Thyroid gland (tissue), 4 donors: ENCODE data around the gene ABCC3. TPM values are rescaled to one million over a fixed set of nuclear protein-coding genes. Genes with fewer than 3 reads are reported as not detected.

Experiments
- DNase-seq, 2 donors: peaks; one replicate each; pipeline ENCODE4 v3.0.0-alpha.2; 2019
- H3K27ac ChIP-seq, 3 donors: fragments of 200-600 bp; sonication (generic); 1 replicate in 2 of 3; 2 replicates in 1 of 3; pipeline ENCODE4 v1.5.1; 2016 to 2019; ENCODE audit warnings: mild to moderate bottlenecking in 1 of 3, moderate library complexity in 1 of 3
- H3K27me3 ChIP-seq: fragments of 200-600 bp; sonication (generic); one replicate; pipeline ENCODE4 v1.5.1; 2019
- H3K36me3 ChIP-seq, 2 donors: fragments of 200-600 bp; sonication (generic); one replicate each; pipeline ENCODE4 v1.5.1; 2016 to 2019
- H3K4me1 ChIP-seq, 2 donors: fragments of 200-600 bp; sonication (generic); one replicate each; pipeline ENCODE4 v1.5.1; 2017 to 2019
- H3K4me3 ChIP-seq, 3 donors: fragments of 200-600 bp; sonication (generic); replicated peaks in 1 of 3; 1 replicate in 2 of 3; 2 replicates in 1 of 3; pipeline ENCODE4 v1.5.1; 2016; ENCODE audit warnings: mild to moderate bottlenecking in 1 of 3
- H3K9me3 ChIP-seq: fragments of 200-600 bp; sonication (generic); one replicate; pipeline ENCODE4 v1.5.1; 2017
- POLR2A ChIP-seq, 2 donors: fragments of 450-650 bp; IDR thresholded peaks; one replicate each; pipeline ENCODE4 v1.6.1; 2017; ENCODE audit warnings: antibody characterized with exemption in 2 of 2, mild to moderate bottlenecking in 2 of 2, moderate library complexity in 1 of 2
- WGBS, 2 donors: methylation state at CpG; one replicate each; pipeline ENCODE4 v1.1.5; 2017; 5-methylcytosine and 5-hydroxymethylcytosine counted together
- intact Hi-C: fragments of 100-400 bp; cut with DNase I; formaldehyde crosslinking; loops from one replicate; pipeline ENCODE4 v1.15.1; 2023
- total RNA-seq, 4 donors: library from RNA; depleted of rRNA; stranded (reverse); fragments of >200 nt; gene quantifications; one replicate each; pipeline ENCODE4 v1.2.3, GENCODE V29; 2016
- TF ChIP-seq, protein P1 (sequence below), 6 experiments: fragments of 200-600 bp in 3 of 6; fragments of 450-650 bp in 3 of 6; sonication (generic) in 3 of 6; IDR thresholded peaks; one replicate each; pipeline ENCODE4 v1.5.1; 2016 to 2019; ENCODE audit warnings: antibody characterized with exemption in 6 of 6, mild to moderate bottlenecking in 2 of 6, inconsistent platforms in 1 of 6, moderate library complexity in 1 of 6

The ABCC3 gene
- total RNA-seq, 4 donors from 2014 or later = 51.0 to 189 (median 131) TPM

DNA sequence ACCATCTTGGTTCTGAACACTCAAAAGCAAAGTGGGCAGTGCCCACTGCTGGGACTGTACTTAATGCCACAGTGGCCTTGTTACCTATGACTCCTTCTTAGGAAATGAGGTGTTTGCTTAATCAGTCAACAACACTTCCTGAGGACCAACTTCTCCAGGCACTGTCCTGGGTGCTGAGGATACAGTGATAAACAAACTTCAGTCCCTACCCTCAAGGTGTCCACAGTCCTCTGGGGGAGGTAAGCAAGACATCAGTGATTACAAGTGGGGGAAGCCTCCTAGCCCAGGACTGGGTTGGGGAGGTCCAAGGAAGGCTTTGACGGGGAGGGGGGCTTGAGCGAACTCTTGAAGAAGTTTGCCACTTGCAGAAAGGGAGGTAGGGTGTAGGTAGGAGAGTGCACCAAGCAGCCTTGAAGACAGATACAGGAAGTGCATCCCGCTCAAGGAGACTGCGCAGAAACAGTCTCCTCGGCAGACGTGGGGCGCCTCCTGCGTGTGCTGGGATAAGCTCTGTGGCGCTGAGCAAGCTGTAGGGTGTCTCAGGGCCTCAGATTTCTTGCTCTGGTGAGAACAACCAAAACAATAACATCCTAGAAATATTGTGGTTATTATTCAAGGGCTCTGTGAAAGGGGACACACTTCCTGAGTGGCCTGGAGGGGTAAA lies 2.6 kb upstream of the ABCC3 start:
- TF ChIP-seq, protein P1, sequence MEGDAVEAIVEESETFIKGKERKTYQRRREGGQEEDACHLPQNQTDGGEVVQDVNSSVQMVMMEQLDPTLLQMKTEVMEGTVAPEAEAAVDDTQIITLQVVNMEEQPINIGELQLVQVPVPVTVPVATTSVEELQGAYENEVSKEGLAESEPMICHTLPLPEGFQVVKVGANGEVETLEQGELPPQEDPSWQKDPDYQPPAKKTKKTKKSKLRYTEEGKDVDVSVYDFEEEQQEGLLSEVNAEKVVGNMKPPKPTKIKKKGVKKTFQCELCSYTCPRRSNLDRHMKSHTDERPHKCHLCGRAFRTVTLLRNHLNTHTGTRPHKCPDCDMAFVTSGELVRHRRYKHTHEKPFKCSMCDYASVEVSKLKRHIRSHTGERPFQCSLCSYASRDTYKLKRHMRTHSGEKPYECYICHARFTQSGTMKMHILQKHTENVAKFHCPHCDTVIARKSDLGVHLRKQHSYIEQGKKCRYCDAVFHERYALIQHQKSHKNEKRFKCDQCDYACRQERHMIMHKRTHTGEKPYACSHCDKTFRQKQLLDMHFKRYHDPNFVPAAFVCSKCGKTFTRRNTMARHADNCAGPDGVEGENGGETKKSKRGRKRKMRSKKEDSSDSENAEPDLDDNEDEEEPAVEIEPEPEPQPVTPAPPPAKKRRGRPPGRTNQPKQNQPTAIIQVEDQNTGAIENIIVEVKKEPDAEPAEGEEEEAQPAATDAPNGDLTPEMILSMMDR (IDR thresholded peaks at IDR 0.05) = no peak
- no peak for TF ChIP-seq POLR2A (IDR thresholded peaks at IDR 0.05)
- Histone ChIP-seq H3K9me3 (no peaks in the 10 kb centered on the region), H3K4me1 (peaks cover 29 to 34% of the 10 kb centered on the region in 2 donors), H3K27me3 (no peaks in the 10 kb centered on the region), H3K36me3 (no peaks in the 10 kb centered on the region), H3K4me3 (no peak overlapping the region), H3K27ac (no peak overlapping the region)
- intact Hi-C loops = loop anchor here (5.0 kb wide), 2 partner anchors 50 to 65 kb away; no protein-coding TSS in a partner anchor
- DNase-seq = no peak
- whole genome bisulfite sequencing, 2 donors = 83 to 92% methylated on average over 9 of the region's 9 CpGs

DNA sequence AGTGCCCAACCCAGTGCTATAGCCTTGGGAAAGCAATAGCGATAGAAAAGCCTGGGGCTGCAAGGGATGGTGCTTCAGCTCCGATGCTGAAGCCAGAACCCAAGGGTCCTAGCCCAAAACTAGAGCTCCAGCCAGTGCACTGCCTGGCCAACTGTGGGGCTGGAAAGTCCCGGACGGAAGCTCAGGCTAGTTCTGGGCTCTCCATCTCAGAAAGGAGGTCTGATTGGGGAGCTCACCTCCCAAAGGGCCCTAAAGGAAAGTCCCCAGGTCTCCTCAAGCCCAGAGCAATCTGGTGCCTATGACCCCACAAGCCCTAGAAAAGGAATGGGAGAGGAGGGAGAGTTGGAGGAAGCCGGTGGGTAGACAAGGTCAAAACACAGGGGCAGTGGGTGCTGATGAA lies 2.0 kb upstream of the ABCC3 start:
- intact Hi-C loops = loop anchor here (5.0 kb wide), 2 partner anchors 50 to 65 kb away; no protein-coding TSS in a partner anchor
- Histone ChIP-seq H3K27ac (no peak overlapping the region), H3K36me3 (no peaks in the 10 kb centered on the region), H3K4me1 (peaks cover 29 to 34% of the 10 kb centered on the region in 2 donors), H3K27me3 (no peaks in the 10 kb centered on the region), H3K4me3 (no peak overlapping the region), H3K9me3 (no peaks in the 10 kb centered on the region)
- WGBS, 2 donors = 88 to 92% methylated on average over 5 of the region's 5 CpGs
- TF ChIP-seq, protein P1 (IDR thresholded peaks at IDR 0.05) = no peak
- no peak for TF ChIP-seq POLR2A (IDR thresholded peaks at IDR 0.05)
- DNase-seq = no peak

DNA sequence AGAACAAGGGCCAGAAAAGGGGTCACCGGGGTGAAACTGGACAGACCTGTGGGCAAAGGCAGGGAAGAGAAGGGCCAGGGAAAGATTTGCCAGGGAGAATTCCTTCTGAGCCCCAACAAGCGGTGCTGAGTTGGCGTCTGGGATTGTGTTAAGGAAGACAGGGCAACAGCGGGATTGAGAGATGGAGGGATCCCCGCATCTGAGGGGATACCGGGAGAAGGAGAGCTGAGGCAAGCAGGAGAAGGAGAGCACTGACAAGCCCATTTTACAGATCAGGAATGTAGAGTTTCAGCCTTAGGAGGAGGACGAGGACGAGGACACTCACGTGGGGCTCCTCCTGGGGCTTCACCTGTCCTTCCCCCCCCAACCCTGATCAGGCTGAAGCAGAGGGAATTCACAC lies 998 bp upstream of the ABCC3 start:
- H3K4me1 ChIP-seq = peaks cover 26 to 32% of the 10 kb centered on the region in 2 donors
- intact Hi-C loops = loop anchor here (5.0 kb wide), 2 partner anchors 49 to 64 kb away; no protein-coding TSS in a partner anchor

DNA sequence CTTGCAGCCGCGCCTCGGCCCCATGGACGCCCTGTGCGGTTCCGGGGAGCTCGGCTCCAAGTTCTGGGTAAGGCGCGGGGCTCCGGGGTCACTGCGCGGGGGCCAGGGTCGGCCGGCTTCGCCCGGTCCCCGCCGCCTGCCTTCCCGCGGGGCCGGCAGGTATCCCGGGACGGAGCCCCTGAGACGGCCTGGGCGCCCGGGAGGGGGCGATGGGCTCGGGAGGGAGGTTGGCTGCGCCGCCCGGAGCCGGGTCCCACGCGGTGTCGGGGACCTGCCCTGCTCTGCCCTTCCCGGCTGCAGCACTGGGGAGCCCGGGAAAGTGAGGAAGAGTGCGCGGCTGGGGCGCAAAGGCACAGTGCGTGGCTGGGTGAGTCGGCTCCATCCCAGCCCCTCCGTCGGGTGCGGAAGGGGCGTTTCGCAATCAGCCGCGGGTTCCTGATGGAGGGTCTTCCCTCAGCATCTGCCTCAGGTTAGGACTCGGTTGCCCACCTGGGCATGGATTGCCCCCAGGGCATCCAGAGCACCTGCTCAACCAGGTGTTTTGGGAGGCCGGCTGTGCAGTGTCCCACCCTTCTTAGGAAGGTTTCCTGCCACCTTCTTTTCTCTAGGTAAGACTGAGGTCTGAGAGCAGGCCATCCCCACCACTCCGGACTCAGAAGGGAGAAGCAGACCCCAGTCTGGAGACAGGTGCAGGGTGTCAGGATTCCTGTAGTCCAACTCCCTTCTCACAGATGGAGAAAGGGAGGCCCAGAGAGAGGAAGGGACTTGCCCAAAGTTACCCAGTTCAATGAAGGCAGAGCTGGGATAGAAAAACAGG lies 442 bp downstream of the ABCC3 start:
- H3K27ac ChIP-seq = peak overlapping the region in 1 of 3 donors; percentile 15
- 12 to 31% methylated on average over 8 to 29 of the region's 52 CpGs for WGBS, 2 donors
- intact Hi-C loops = loop anchor here (5.0 kb wide), 2 partner anchors 47 to 62 kb away; no protein-coding TSS in a partner anchor
- no peaks in the 10 kb centered on the region for H3K9me3 ChIP-seq
- peak overlapping the region; percentile 6 to 50 (median 49) for H3K4me3 ChIP-seq
- no peaks in the 10 kb centered on the region for H3K36me3 ChIP-seq
- H3K27me3 ChIP-seq = no peaks in the 10 kb centered on the region
- peaks cover 37 to 42% of the 10 kb centered on the region in 2 donors for H3K4me1 ChIP-seq
- peak; percentile 32 to 34 for DNase-seq
- TF ChIP-seq, protein P1 (IDR thresholded peaks at IDR 0.05) = peak in 1 of 6 experiments; percentile 17
- TF ChIP-seq POLR2A (IDR thresholded peaks at IDR 0.05) = no peak

More for the DNA sequence above, 998 bp upstream of the ABCC3 start:
- Histone ChIP-seq H3K27me3 (no peaks in the 10 kb centered on the region), H3K9me3 (no peaks in the 10 kb centered on the region), H3K36me3 (no peaks in the 10 kb centered on the region), H3K4me3 (no peak overlapping the region), H3K27ac (no peak overlapping the region)
- 95 to 96% methylated on average over 9 of the region's 9 CpGs for WGBS, 2 donors
- no peak for DNase-seq
- no peak for TF ChIP-seq POLR2A (IDR thresholded peaks at IDR 0.05)
- TF ChIP-seq, protein P1 (IDR thresholded peaks at IDR 0.05) = no peak

DNA sequence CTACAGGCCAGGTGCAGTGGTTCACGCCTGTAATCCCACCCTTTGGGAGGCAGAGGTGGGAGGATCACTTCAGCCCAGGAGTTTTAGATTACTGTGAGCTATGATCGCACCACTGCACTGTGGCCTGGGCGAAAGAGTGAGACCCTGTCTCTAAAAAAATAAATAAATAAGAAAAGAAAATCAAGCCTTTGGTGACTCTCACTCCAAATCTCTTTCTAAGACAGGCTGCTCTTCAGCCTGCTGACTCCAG lies 976 bp downstream of the ABCC3 start:
- no peak for DNase-seq
- WGBS, 2 donors = 79 to 96% methylated on average over 3 of the region's 3 CpGs
- no peak overlapping the region for H3K27ac ChIP-seq
- H3K36me3 ChIP-seq = no peaks in the 10 kb centered on the region
- H3K9me3 ChIP-seq = no peaks in the 10 kb centered on the region
- H3K27me3 ChIP-seq = no peaks in the 10 kb centered on the region
- H3K4me1 ChIP-seq = peaks cover 39 to 45% of the 10 kb centered on the region in 2 donors
- intact Hi-C loops = no loop called here
- TF ChIP-seq, protein P1 (IDR thresholded peaks at IDR 0.05) = no peak
- no peak for TF ChIP-seq POLR2A (IDR thresholded peaks at IDR 0.05)
- H3K4me3 ChIP-seq = peak overlapping the region in 1 of 3 donors; percentile 50
